Left kidney (tissue), 2 donors: ENCODE measurements around the gene CD209. TPM values are rescaled to one million over a fixed set of nuclear protein-coding genes. Genes with fewer than 3 reads are reported as not detected.
A peak's percentile ranks its signal among the peaks of the same experiment; 100 is the strongest.
"Not testable (repeated sequence)": the region's sequence is repeated elsewhere in the genome, so short reads cannot be mapped to it uniquely, and the experiment has no call there.

Source experiments
- DNase-seq: peaks from one replicate; pipeline ENCODE4 v3.0.0-alpha.2; 2013
- polyA plus RNA-seq: library from polyadenylated mRNA; unstranded; fragments of 120-200 nt; gene quantifications from one replicate; pipeline ENCODE4 v1.2.1, GENCODE V29; 2013; ENCODE audit not compliant: insufficient read length

Gene CD209
- polyA plus RNA-seq, 1 donor = 1.4 TPM

DNA sequence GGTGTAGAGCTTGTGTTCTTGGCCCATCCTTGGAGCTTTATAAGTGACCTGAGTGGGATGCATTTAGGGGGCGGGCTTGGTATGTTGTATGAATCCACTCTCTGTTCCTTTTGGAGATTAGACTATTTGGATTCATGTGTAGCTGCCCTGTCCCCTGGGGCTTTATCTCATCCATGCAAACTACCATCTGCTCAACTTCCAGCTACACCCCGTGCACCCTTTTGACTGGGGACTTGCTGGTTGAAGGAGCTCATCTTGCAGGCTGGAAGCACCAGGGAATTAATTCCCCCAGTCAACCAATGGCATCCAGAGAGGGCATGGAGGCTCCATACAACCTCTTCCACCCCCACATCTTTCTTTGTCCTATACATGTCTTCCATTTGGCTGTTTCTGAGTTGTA, 21.8 kb upstream of the CD209 start:
- DNase-seq = no peak

DNA sequence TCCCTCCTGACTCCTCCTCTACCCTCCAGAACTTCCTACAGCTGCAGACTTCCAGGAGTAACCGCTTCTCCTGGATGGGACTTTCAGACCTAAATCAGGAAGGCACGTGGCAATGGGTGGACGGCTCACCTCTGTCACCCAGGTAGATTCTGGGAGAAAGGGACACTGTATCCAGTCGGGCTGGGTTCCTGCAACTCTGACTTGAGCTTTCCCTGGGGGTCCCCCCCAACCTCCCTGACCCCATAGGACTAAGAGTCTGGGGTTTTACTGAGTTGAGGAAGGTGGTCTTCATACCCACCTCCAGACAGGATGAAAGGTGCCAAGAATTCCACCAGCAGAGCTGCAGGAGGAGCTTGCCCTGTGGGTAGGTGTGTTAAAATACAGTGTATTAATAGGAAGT, 20.2 kb upstream of the CD209 start:
- DNase-seq = no peak

DNA sequence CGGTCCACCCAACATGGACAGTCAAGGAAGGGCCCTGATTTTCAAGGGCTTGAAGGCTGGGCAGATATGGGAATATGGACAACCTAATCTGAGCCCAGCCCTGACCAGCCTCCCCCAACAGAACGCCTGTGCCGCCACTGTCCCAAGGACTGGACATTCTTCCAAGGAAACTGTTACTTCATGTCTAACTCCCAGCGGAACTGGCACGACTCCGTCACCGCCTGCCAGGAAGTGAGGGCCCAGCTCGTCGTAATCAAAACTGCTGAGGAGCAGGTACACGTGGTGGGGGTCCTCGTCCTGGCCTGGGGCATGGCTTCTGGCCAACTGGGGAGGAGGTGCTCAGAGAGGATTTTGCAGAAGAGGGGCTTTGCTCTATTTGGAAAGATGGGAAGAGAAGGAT, 19.2 kb upstream of the CD209 start:
- DNase-seq = no peak

DNA sequence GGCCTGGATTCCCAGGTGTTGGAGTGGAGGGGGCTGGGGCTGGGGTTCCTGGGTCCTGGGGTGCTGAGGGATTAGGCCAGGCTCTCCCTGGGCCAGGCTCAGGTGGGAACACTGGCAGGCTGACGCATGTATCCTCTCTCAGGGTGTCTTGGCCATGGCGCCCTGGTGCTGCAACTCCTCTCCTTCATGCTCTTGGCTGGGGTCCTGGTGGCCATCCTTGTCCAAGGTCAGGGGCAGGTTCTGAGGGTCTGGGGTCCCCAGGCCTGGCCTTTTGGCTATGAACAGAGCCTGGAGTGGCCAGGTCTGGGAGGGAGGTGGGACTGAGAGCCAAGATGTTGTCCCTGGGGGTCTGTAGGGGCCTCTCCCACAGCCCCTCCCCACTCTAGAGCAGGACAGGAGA, 17.7 kb upstream of the CD209 start:
- DNase-seq = not testable (repeated sequence)

DNA sequence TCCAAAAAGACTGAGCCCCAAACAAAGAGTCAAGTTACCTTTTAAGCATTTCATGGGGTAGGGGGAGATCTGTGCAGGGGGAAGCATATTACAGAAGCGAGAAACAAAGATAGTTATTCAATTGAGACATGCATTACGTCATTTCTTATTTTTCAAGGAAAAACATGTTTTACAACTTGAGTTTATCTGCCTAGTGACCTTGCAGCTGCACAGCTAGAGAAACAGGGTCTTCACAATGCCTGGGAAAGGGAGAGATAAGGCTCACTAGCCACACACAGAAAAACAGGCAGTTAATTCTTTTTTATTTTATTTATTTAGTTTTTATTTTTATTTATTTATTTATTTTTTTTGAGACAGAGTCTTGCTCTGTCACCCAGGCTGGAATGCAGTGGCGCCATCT, 16.8 kb upstream of the CD209 start:
- DNase-seq = not testable (repeated sequence)

DNA sequence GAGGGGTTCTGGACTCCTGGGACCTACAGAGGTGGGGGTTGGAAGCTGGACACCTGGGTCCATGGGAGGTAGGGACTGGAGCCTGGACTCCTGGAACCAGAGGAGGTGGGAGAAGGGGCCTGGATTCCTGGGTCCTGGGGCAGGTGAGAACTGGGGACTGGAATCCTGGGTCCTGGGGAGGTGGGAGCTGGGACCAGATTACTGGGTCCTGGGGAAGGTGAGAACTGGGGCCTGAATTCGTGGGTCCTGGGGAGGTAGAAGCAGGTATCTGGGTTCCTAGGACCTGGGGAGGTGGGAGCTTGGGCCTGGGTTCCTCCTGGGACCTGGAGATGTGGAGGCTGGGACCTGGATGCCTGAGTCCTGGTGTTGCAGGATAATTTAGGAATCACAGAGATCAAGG, 16.4 kb upstream of the CD209 start:
- no peak for DNase-seq

DNA sequence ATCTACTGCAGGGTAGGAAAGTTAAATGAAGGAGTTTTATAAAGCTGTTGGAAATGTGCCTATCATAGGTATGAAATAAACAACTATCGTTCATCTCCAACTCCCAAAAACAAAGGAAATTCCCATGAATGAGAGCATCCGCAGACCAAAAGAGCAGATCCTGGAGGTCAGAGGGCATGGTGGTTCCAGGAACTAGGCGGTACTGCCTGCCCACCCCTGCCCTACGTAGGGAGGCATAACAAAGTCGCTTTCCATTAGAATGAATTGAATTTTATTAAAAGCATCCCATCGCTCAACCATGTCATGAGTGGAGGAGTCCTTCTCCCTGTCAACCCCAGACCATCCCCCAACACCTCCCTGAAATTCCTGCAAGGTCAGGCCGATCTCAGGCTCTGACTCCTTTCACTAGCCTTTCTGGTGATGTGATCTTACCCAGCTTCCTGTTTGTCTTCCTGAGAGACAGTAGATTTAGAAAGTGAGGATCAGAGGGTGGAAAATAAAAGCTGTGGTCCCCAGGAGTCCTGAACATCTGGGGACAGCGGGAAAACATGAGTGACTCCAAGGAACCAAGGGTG, 15.5 kb upstream of the CD209 start, which contains the start of gene CLEC4M:
Gene CLEC4M, plus strand, starts transcription at position 525 of the 575 bp plus-strand sequence. Its CDS starts 24 bp downstream, at position 549.
- no peak for DNase-seq

DNA sequence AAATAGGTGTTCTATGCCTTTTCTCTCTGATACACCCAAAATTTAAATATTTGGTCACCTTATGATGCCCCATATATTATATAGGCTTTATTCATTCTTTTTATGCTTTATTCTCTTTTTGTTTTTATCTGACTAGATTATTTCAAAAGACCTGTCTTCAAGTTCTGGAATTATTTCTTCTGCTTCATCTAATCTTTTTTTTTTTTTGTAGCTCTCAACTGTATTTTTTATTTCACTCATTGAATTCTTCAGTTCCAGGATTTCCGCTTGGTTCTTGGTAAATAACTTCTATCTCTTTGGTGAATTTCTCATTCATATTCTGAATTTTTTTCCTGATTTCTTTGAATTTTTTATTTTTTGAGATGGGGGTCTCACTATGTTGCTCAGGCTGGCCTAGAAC, 11.8 kb upstream of the CD209 start:
- DNase-seq = no peak

DNA sequence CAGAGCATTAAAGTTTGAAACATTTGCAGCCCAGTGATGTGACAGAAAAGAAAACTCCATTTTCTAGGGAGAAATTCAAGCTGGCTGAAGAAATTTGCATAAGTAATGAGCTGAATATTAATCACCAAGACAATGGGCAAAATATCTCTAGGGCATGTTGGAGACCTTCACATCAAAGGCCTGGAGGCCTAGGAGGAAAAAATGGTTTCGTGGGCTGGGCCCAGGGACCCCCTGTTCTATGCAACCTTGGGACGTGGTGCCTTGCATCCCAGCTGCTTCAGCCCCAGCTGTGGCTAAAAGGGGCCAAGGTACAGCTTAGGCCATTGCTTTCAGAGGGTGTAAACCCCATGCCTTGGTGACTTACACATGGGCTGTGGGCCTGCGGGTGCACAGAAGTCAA, 10.0 kb upstream of the CD209 start:
- no peak for DNase-seq

DNA sequence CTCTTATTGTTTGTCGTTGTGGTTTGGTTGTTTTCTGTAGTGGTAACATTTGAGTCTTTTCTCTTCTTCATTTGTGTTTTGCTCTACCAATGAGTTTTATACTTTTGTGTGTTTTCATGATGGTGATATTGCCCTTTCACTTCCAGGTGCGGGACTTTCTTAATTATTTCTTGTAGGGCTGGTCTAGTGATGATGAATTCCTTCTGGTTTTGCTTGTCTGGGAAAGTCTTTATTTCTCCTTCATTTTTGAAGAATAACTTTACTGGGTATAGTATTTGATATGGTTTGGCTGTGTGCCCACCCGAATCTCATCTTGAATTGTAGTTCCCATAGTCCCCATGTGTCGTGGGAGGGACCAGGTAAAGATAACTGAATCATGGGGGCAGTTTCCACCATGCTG, 8.9 kb upstream of the CD209 start:
- DNase-seq = no peak

DNA sequence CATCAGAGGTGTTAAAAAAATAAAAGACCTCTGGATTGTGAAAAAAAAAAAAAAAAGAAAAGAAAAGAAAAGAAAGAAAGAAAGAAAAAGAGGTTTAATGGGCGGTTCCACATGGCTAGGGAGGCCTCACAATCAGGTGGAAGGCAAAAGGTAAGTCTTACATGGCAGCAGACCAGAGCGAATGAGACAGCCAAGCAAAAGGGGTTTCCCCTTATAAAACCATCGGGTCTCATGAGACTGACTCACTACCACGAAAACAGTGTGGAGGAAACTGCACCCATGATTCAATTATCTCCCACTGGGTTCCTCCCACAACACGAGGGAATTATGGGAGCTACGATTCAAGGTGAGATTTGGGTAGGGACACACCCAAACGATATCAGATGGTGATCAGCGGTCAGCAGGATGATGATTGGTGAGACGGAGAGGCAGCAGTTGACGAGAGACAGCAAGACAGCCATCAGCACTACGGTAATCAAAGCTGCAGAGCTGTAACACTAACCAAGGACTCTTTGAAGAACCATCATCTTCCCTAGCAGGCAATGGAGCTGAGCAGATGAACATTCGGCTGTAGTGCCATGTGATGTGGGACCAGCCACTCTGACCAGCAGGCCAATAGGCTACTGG, 3.9 kb upstream of the CD209 start:
- no peak for DNase-seq

DNA sequence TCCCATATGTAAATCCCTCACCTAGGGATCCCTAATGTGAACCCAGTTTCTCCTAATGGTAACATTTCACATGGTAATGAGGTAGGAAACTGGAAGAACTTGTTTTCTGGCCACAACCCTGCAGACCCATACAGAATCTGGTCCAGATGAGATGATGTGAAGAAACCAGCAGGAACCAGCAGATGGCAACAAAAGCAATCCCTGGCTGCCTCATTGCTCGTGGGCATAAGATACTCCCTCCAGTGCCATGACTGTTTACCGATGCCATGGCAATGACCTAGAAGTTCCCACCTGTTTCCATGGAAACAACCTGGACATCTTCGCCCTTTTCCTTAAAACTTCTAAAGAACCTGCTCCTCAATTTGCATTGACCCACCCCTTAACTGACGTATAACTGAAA, 1.4 kb upstream of the CD209 start:
- peak; percentile 36 for DNase-seq

DNA sequence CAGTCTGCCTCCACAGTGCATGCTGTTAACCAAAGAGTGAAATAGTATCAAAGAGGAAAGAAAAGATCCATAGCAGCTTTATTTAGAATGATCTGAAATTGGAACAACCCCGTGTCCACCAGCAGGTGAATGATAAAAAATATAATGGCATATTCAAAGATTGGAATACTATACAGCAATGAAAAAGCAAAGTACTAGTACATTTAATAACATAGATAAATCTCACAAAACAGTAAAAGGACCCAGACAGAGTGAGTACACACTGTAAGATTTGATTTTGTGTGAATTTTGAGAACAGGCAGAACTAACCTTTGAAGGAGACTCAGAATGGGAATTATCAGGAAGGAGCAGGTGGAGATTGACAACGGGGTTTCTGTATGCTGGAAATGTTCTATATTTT, 837 bp upstream of the CD209 start:
- DNase-seq = no peak

DNA sequence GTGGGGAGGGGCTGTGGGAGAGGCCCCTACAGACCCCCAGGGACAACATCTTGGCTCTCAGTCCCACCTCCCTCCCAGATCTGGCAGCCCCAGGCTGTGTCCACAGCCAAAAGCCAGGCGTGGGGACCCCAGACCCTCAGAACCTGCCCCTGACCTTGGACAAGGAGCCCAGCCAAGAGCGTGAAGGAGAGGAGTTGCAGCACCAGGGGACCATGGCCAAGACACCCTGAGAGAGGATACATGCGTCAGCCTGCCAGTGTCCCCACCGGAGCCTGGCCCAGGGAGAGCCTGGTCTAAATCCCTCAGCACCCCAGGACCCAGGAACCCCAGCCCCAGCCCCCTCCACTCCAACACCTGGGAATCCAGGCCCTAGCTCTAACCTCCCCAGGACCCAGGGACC, 1.0 kb downstream of the CD209 start:
- not testable (repeated sequence) for DNase-seq

DNA sequence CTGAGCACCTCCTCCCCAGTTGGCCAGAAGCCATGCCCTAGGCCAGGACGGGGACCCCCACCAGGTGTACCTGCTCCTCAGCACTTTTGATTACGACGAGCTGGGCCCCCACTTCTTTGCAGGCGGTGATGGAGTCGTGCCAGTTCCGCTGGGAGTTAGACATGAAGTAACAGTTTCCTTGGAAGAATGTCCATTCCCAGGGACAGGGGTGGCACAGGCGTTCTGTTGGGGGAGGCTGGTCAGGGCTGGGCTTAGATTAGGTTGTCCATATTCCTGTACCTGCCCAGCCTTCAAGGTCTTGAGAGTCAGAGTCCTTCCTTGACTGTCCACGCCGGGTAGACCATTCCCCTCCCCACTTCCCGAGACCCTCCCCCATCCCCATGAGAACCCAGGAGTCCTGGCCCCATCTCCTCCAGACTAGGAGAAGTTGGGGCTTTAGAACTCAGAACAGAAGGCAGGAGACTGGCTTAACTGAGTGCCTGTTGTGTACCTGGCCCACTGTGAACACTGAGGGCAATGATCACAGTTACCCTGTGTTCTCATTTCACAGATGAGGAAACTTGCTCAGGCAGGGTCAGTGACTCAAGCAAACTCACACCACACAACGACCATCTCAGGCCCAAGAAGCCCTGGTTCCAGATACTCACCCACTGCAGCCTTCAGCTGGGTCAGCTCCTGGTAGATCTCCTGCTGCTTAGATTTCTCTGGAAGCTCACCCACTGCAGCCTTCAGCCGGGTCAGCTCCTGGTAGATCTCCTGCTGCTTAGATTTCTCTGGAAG, 2.3 kb downstream of the CD209 start:
- no peak for DNase-seq

DNA sequence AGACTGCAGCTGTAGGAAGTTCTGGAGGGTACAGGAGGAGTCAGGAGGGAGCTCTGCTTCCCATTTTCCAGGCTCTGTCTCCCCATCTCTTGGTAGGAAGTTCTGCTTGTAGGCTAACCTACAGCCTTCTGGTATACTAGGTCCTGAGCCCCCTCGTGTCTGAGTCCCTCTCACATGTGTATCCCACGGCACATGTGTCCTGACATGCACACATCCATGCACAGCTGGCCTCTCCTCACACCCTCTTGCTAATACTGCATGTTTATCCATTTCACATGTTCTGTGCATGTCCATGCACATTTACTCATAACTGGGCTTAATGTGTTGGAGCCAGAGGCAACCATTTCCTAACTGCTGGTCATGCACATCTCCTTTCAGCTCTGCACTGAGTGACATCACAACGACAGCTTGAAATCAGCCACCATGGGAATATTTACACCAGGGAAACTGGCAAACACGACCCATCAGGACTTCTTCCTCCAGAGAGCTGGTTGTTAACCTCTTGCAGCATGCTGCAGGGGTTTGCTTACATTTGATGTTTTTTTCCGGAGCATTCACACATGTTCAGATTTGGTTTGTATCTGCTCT, 3.0 kb downstream of the CD209 start:
- no peak for DNase-seq

DNA sequence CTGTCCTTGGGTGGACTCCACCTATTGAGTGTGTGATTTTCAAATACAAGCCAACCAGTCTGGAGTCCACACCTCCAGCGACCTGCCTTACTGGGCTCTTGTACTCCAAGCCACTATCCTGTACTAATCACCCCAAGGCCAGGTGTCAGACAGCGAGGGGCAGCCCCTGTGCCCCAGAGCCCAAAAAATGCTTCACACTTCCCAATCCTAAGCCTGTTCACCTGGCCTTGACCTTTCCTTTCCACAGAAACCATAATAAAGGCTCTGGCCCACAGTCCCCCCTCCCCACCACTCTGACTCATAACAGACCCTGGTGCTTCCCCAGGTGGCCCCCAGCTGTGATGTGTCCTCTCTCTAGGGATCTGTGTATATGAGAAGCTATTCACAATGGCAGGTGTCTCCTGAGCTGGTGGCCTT, 3.9 kb downstream of the CD209 start:
- no peak for DNase-seq

DNA sequence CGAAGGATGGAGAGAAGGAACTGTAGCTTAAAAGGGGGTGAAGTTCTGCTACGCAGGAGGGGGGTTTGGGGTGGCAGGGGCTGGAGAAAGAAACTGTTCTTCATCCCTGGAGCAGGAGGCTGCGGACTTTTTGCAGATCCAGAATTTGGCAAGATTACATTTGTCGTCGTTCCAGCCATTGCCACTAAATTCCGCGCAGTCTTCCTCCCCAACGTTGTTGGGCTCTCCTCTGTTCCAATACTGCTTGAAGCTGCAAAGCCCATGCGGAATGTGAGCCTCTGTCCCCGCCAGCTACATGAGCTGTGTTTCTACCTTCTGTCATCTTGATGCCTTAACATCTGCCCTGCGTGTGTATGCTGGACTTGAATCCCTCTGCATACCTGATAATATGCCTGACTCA, 4.3 kb downstream of the CD209 start:
- no peak for DNase-seq

DNA sequence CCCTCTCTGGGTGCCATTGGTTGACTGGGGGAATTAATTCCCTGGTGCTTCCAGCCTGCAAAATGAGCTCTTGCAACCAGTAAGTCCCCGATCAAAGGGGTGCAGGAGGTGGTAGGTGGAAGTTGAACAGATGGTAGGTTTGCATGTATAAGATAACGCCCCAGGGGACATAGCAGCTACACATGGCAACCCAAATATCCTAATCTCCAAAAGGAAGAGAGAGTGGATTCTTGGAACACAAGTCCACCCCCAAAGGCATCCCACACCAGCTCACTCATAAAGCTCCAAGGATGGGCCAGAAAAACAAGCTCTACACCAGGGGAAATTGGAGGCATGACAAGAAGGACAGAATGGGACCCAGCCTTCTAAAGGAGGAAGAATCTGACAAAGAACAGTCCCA, 4.8 kb downstream of the CD209 start:
- DNase-seq = no peak

DNA sequence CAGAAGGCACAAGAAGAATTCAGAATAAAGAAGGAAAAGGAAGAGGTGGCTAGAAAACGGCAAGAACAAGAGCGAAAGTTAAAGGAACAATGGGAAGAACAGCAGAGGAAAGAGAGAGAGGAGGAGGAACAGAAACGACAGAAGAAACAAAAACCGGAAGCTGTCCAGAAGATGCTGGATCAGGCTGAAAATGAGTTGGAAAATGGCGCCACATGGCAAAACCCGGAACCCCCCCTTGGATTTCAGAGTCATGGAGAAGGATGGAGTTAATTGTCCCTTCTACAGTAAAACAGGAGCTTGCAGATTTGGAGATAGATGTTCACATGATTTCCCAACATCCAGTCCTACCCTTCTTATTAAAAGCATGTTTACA, 6.7 kb downstream of the CD209 start:
- DNase-seq = no peak

DNA sequence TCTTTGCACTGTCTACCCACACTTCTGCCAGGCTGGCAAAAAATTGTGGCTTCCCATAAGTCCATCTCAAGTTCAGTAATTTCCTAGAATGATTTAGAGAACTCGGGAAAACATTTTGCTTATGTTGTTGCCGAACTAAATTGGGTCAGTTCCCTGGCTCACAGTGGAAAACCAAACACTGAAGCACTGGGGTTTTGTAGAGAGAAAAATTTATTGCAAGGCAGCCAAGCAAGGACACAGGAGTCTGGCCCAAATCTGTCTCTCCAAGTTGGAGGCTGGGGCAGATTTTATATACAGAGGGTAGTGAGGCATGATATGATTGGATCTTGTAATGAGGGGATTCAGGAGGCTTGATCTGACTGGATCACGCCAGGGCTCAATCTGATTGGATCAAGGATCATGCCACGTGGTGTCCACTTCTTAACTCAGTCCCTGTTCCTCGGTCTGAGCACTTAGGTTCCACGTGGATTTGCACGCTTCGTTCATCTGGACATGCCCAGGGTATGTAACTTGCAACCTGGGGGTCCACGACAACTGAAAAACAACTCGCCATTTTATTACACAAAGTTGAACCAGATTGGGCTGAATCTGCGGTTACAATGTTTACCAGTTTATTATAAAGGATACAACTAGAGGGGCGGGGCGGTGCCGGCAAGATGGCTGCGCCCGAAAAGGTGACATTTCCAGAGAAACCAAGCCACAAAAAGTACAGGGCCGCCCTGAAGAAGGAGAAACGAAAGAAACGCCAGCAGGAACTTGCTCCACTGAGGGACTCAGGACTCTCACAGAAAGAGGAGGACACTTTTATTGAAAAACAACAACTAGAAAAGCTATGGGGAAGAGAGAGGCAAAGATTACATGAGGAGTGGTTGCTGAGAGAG, 7.3 kb downstream of the CD209 start:
- DNase-seq = no peak

DNA sequence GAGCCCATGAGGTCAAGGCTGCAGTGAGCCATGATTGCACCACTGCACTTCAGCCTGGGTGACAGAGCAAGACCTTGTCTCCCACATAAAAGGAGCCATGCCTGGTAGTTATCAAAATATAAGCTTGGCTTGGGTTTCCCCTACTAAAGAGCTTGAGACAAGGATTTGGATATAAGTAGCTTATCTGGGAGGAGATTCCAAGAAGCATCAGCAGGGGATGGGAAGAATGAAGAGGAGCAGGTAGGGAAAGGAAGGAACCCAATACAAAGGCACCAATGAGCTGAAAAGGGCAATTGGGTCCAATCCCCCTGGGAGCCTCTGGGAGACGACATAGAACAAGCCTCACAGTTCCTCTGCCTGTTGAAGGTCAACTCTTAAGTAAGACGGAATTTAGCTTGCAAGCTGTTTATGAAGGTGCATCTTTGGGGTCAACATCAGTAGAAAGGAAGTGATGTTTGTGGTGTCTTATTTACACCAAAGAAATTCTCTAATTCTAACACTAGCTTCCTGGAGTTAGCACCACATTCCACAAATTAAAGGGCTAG, 8.1 kb downstream of the CD209 start:
- DNase-seq = no peak
